GM18861 (cell line): Measurements from ENCODE around the gene TMEM95.

Source experiments
- ATAC-seq: cut with Tn5 transposase; IDR thresholded peaks from one replicate; pipeline ENCODE4 v1.9.1; 2021; ENCODE audit not compliant: unreplicated experiment

Gene TMEM95, protein sequence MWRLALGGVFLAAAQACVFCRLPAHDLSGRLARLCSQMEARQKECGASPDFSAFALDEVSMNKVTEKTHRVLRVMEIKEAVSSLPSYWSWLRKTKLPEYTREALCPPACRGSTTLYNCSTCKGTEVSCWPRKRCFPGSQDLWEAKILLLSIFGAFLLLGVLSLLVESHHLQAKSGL

DNA sequence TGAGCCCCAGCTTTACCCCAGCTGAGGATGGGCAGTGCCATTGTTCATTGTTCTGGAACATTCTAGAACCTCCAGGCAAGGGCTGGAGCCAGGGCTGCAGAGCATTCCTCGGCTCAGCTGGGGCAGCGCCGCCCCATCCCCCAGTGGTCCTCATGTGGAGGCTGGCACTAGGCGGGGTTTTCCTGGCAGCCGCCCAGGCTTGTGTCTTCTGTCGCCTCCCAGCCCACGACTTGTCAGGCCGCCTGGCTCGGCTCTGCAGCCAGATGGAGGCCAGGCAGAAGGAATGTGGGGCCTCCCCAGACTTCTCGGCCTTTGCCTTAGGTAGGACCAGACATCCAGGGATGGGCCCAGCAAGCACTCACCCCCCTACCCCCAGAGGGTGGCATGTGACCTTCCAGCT is at the start of gene TMEM95:
TMEM95 (plus strand) TSS at position 104 of the 400 bp plus-strand sequence; CDS start at position 153, 49 bp downstream.
- ATAC-seq, result no peak

DNA sequence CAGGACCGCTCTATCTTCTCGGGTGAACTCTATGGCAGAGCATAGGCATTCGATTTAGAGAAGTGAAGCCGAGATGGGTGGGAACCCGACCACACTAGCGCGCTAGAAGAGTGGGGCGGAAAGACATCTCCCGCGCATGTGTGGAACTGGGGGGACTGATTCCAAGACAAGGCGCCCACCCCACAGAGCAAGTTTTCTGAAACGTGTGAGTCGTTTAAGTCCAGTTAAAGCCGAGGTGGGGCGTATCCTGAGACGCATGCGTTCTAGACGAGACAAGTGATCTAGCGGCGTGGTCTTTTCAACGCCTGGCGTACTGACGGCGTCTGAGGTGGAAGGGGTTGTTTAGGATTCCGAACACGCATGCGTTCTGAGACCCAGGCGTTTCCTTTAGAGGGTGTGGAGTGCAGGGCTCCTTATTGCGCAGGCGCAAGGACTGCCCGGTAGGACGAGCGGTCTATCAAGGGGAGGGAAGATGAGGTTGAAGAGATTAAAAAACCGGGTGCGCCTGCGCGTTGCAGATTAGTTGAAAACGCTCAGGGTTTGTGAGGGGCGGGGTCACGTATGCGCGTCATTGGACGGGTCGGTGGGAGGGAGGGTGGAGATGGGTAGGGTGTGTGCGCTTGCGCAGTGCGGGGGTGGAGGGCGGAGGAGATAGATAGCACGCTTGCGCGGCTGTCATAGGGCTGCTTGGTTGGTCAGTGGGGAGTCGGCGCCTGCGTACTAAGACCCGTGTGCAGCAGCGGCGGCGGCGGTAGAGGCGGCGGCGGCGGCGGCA is 47.9 kb upstream of the TMEM95 start, which contains the start of gene EIF5A:
EIF5A (plus strand) TSS at position 718 of the 775 bp plus-strand sequence. CDS start 2,008 bp downstream, outside the sequence.
- peak; percentile 57 for ATAC-seq

DNA sequence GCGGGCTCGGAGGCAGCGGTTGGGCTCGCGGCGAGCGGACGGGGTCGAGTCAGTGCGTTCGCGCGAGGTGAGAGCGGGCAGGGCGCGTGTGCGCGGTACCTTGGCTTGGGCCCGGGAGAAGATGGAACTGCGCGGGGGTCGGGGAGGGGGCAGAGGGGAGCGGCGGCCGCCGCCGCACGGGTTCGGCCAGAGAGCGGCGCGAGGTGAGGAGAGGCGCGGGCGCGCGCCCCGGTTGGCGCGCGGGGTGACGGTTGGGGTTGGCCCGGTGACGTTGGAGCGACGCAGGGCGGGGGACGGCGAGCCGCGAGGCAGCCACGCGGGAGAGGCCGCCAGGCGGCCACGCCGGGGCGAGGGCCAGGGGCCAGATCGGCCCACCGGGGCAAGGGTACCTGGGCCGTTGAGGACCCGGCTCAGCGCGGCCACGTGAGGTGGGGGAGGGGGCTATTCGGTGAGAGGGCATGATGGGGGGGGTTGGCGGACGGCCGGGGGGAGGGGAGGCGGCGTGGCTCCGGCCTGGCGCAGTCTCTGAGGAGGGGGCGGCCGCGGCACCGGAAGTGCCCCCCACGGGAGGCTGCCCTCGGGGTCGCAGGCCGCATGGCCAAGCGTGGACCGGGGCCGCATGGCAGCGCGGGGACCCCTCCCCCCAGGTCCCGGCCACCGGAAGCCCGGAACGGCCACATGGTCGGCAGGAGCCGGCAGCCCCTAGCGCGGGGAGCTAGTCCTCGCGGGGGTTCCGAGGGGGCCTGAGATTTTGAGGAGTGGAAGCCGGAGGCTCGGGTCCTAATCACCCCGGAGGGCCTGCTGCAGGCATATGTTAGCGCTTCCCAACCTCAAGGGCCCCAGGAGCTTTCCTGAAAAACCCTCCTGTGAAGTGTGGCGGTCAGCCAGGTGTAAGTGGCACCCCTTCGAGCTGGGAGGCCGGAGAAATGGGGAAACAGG is 47.0 kb upstream of the TMEM95 start:
- ATAC-seq, result no peak

DNA sequence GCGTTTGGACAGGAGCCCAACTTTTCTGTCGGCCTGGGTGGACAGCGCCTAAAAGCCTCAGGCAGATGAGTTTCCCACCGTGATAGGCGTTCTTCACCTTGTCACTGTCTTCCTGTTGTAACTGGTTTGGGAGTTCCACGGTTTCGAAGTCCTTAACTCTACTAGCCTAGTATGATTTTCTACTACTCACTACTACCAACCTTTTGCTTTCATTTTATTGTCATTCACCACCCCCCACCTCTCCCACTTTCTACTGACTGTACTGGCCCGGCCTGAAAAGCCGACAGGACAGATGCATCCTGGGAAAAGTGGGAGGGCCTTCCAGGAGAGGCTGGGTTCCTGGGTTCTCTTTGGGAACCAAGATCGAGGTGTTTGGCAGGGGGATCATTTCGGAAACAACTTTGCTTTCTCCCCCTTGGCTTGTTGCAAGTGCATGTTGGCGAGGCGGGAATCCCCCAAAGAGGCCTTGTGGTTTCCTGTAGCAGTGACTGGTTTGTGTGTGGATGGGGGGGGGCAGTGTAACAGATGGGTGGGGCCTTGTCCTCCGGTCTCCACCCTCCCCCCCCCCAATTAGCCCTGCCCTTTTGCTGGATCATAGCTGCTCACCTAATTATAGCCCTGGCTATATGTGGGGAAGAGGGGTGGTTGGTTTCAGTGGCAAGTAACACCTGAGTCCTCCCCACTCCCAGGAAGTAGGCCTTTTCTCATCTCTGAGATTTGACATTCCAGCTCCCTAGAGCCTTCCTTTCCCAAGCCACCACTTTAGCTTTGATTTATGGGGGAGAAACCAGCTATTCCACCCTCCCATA is 46.1 kb upstream of the TMEM95 start:
- ATAC-seq, result no peak

DNA sequence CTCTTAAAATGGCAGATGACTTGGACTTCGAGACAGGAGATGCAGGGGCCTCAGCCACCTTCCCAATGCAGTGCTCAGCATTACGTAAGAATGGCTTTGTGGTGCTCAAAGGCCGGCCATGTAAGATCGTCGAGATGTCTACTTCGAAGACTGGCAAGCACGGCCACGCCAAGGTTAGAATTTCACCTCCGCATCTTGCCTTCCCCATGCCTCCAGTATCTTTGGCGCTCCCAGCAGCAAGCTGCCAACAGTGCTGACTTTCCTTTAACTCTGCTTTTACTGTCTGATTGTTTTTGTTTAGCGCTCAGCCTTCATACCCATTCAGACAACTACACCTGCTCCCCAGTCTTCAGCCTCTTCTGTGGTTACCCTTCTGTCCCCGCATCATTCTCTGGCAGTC is 45.3 kb upstream of the TMEM95 start:
- ATAC-seq, result no peak

DNA sequence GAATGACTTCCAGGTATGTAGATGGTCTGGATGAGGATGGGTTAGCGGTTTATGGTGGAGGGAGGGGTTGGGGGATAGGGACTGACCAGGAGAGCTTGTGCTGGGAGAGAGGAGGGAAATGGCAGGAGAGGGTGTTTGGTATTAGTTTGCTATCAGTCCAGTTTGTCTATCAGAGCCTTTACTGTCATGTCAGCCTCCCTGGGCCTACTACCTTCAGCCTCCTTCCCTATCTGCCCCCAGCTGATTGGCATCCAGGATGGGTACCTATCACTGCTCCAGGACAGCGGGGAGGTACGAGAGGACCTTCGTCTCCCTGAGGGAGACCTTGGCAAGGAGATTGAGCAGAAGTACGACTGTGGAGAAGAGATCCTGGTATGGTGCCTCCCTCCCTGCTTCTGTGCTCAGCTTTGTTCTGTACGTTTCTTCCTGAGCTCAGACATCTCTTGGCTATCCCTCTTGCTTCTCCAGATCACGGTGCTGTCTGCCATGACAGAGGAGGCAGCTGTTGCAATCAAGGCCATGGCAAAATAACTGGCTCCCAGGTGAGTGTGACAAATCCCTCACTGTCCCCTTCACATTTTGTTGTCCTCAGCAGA is 43.7 kb upstream of the TMEM95 start:
- no peak for ATAC-seq

DNA sequence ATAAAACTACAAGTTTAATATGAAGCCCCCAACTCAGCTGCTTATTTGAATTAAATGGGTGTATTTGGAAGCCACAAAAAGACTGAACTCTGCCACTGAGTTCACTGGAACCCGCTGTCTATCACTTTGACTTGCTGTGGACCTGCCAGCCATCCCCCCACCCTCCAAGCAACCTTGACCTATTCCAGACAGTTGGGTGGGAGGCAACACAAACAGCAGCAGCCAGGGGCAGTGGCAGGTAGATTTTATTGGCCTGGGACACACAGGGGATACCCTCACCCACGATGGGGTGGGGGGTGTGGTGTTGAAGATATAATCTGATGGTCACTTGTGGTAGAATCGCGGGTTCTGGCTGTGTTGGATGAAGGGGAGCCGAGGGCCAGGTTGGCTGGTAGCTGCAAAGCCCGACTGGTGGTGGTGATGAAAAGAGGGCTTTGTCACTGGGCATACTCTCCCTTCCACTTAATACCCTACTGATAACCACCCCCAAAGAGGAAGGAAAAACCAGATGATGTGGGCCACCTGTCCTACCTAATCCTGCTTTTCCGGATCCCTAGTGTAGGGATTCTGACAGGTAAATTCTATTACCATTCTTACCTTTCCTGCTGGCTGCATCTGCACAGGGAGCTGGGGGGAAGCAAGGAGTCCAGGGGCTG is 42.4 kb upstream of the TMEM95 start:
- no peak for ATAC-seq

DNA sequence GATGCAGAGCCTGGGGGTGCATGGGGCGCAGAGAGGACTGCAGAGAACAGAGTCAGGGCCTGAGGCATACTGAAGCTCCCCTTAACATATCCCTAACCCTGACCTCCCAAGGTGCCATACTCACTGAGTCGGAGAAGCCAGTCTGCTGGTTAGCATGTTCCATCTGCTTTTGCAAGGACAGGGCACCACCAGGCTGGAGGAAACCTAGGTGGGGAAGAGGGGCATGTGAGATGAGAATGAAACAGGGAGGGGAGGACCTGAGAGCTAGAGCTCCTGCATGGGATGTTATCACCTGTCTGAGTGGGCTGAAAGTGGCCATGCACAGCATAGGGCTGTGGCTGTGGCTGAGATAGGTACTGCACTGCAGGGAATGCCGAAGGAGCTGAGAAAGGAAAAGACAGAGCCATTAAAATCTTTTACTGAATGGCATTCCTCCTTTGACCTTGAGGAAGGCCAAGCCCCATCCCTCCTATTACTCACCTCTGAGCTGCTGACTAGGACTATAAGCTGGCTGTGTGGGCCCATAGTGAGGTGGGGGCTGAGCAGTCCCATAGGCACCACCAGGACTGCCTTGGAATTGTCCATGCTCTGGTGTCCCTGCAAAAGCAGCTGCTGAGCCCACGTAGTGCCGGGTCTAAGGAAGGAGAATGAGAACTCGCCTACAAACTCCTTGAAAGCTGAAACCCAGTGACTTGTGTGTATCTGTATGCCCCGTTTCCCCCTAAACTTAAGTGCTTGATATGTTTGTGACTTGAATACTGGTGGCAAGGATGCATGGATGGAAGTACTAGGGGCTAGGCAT is 41.7 kb upstream of the TMEM95 start:
- ATAC-seq, result no peak

DNA sequence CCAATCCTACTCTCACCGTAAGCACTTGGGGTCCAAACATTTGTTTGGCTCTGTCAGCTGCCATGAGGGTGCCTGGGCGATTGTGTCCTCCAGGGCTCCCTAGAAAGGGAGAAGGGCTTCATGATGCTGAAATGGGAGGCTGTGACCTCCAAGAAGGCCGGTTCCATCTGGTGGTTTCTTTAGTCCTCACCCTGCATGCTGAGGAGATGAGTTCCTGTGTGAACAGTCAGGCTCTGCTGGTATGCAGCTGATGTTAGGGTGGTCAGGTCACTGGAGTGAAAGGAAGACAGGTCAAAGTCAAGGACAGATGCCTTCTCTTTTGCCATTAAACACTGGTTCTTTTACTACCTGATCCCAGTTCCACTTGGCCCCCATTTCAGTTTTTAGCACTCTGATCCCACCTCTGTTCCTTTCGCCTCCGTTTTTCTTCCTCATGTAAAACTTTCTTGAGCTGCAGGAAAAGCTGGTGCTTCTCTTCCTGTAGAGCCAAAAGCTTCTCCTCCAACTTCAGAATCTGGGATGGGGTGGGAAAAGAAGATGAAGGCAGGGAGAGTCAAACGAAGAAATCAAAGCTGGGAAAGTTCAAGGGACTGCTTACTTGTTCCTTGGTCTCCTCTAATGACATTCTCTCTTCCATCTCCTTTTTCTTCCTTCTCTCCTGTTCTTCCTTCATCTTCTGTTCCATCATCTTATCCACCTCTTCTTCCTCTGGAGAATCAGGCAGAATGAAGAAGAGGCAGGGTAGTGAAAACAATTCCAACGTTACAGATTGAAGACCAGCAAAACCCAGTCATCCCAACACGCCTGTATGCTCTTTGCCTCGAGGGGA is 40.9 kb upstream of the TMEM95 start:
- no peak for ATAC-seq

DNA sequence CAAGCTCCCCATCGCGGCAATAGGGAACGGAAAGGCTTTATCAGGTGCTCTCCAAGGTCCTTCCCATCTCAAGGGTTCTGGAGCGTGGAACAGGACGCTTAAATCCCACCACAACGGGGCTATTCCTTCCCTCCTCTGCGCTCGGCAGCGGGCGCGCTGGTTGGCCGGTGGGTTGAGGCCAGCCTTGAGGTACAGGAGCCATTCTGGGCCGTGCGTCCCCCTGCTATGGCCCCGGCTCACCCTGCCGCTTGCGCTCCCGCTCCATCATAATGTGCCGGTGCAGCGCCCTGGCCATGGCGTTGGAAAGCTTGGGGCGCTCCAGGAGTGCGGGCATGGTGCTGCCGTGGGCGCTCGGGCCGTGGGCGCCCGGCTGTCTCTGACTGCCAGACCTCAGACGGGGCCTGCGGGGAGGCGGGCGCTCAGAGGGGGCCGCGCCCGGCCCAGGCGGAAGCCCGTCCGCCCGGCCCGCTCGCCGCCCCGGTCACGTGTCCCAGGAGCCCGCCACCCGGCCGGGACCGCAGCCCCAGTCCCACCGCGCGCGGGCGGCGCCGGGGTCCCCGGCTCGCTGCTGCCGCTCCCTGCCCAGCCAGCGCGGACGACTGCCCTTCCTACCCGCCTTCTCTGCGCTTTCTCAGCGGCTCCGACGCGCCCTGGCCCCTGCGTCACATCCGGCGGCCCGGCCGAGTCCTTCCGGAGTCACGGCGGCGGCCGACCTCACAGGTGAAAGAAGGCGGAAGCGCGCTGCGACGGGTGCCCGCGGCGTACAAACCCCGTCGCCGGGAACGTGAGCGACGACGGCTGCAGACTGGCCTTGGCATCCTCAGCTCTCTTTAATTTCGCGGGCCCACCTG is 40.0 kb upstream of the TMEM95 start, which contains the start of gene GPS2:
GPS2 (minus strand) TSS at position 642 of the 851 bp plus-strand sequence; CDS start at position 334, 308 bp downstream.
- ATAC-seq, result peak; percentile 64

DNA sequence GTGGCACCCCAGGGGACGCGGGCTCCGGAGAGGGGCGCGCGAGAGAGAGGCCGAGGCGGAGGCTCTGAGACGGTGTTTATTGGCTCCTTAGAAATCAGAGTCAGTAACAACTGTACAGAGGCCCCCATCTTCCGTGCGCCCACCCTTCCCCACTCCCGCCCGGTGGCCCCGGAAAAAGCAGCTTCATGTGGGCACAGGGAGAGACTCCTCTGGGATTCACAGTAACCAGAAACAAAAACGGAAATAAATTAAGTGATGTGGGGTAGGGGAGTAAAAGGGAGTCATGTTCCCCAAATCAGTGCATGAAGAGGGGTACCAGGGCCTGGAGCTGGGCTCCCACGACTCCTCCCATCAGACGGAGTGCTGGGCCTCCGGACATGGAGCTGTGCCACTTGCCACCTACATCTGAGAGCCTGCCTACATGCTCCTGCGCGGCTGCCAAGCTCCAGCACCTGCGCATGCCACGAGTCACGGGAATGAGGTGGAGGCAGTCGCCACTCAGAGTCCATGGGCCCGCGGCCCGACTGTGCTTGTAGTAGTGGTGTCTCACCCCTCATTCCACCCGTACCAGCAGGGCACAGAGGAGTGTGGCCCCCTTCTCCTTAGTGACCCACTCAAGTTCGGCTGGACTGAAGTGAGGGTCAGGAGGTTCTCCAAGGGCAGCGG is 39.3 kb upstream of the TMEM95 start:
- ATAC-seq, result no peak

DNA sequence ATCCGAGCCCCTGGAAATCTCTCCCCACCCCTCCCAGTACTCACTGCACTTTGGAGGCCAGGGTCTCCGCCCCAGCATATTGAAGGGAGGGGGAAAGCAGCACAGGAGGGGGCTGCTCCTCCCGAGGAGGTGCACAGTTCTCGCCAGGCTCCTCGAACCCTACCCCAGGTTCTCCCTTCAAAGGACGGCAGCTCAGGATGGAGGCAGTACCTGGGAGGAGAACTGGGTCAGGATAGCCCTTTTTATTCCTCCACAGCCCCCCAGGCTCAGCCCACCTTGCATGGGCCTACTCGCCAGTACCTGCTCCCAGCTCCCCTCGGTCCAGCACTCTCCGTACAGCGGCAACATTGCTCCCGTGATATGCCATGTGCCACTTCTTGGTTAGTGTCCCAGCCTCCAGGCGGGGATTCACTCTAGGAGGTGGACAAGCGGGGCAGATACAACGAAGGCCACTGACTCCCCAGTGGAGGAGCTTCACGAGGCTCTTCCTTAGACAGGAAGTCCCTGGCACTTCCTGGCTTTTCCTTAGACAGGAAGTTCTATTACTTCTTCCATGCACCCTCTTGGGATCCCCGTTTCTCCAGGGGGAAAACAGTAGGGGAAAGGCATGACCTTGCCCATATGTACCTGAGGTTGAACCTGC is 37.7 kb upstream of the TMEM95 start:
- no peak for ATAC-seq

DNA sequence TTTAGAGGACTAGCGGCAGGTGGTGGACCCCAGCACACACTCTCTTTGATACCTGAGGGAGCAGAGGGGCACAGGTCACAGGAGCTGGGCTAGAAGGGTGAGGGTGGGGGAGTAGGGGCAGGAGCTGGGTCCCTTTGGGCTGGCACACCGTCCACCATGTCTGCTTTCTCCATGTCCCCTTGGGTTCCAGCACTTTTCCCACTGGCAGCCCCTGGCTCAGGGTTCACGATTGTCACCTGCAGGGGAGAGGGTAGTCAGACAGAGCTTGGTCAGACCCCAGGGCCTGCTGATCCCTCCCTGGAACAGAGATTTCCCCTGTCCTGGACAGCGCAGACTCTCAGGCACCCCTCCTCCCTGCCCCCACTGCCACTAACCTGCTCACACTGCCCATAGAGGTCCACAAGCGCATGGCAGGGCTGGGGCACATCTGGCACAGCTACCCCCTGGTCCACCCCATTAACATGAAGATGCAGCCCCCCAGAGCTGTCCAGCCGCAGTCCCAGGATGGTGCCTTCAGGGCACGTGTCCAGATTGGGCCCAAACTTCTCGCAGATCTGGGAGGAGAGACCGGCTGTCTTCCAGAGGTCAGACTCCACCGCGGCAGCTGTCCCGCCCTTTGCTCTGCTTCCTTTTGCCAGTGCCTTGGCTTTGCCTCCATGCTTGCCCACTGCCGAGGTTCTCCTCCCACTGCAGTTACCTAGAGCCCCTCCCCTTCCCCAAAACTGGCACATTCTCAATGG is 36.7 kb upstream of the TMEM95 start:
- ATAC-seq, result no peak

DNA sequence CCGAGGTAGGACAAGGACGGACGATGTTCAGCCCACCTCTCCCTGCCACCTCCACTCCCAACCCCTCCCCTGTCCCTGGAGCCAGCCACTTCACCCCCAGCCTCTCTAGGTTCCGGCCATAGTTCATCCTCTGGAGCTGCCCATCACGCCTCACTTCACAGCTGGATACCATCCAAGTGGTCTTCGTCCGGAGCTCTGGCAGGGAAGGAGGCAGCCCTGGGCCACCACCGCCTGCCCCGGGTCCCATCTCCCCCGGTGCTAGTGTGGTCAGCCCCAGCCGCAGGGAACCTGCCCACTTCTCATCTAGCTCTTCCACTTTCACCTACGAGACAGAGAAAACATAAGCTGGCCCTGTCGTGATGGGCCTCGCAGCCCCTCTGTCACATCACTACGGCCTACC is 33.5 kb upstream of the TMEM95 start:
- ATAC-seq, result no peak

DNA sequence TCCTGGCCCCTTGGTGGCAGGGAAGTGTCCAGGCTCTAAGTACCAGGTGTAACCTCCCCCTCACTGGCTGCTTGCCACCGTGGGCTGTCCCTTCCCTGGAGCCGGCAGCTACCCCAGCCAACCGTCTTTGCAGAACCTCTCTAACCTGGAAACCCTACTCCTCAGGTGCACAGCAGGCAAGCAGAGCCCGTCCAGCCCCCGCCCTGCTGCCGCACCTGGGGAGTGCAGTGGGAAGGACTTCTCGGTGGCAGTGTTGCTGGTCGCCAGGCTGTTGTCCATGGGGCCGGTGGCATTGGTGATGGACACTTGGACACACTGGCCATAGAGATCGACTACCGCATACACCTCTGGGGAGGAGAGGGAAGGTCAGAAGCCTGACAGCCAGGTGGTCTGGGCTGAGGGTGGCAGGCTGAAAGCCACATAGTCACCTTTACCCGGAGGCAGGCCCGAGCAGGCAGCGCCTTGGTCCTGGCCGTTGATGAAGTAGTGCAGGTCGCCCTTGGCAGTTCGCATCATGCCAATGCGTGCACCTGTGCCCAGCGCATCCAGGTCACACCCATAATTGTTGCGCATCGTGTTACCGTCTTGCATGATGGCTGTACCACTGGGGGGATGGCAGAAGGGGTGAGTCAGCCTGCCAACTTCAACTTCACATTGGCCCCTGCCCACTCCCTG is 32.3 kb upstream of the TMEM95 start:
- no peak for ATAC-seq
